GM12801 (cell line): Measurements from ENCODE around the gene PPHLN1.

Experiments
- CTCF ChIP-seq: IDR thresholded peaks from one replicate; pipeline ENCODE4 v1.5.1; 2011; ENCODE audit warnings: control low read depth; ENCODE audit not compliant: insufficient read length; ENCODE audit errors: extremely low read depth

PPHLN1 gene

GRCh38 chr12:42284157-42284556 is 41.8 kb upstream of the PPHLN1 start:
- TF ChIP-seq CTCF = no peak

- no peak for TF ChIP-seq CTCF
These were observed 41.1 kb upstream of the PPHLN1 start for GRCh38 chr12:42284876-42285275.

GRCh38 chr12:42285431-42285830 is 40.5 kb upstream of the PPHLN1 start:
- TF ChIP-seq CTCF = no peak

- no peak for TF ChIP-seq CTCF
These were observed 39.2 kb upstream of the PPHLN1 start for GRCh38 chr12:42286741-42287140.

- TF ChIP-seq CTCF = no peak
These were observed 37.4 kb upstream of the PPHLN1 start for GRCh38 chr12:42288544-42288943.

GRCh38 chr12:42291680-42292079 is 34.3 kb upstream of the PPHLN1 start:
- TF ChIP-seq CTCF = no peak

GRCh38 chr12:42296503-42297109 is 29.4 kb upstream of the PPHLN1 start:
- TF ChIP-seq CTCF = no peak
